HCT116 (cell line): ENCODE results near the gene SULT2B1. TPM values are rescaled to one million over a fixed set of nuclear protein-coding genes. Genes with fewer than 3 reads are reported as not detected.

Source experiments
- ATAC-seq: fragments of 200-7000 bp; cut with Tn5 transposase; 2 replicates; pipeline ENCODE4 v1.9.1; 2020; ENCODE audit warnings: mild to moderate bottlenecking, moderate library complexity
- BruUV-seq: library from RNA; stranded (reverse); fragments of 400-500 nt; replicated peaks from 2 replicates; lab custom pipeline; 2021; lab: Mats Ljungman, UMichigan
- CTCF ChIA-PET: fragments of 300-600 bp; sonication (Branson Sonifier 250); formaldehyde crosslinking; loops from one replicate; lab custom pipeline; 2021; ENCODE audit warnings: antibody characterized with exemption; lab: Charles Lee
- POLR2A ChIA-PET: fragments of 300-600, 350-600 bp; sonication (Branson Sonifier 250); formaldehyde crosslinking; loops from one replicate; lab custom pipeline; 2021; ENCODE audit warnings: antibody characterized with exemption; lab: Charles Lee
- RAD21 ChIA-PET, 2 experiments: fragments of 300-600 bp; sonication (Branson Sonifier 250); formaldehyde crosslinking; loops; one replicate each; lab custom pipeline; 2023; ENCODE audit warnings: low total read pairs in 2 of 2; ENCODE audit not compliant: uncharacterized antibody in 2 of 2, unreplicated experiment in 2 of 2, low non-redundant PET in 1 of 2; lab: Charles Lee
- DNase-seq: peaks from one replicate; pipeline ENCODE4 v3.0.0-alpha.2; 2010; ENCODE audit warnings: low read depth, low spot score
- H2AFZ ChIP-seq: fragments of 200-600 bp; shearing (Covaris generic), sonication (generic); 2 replicates; pipeline ENCODE4 v1.6.1; 2017; ENCODE audit warnings: low read depth, mixed run types, mixed read lengths, antibody characterized with exemption, low read length; ENCODE audit not compliant: poor library complexity, severe bottlenecking
- H3K27ac ChIP-seq: 2 replicates; pipeline ENCODE4 v1.5.1; 2012; ENCODE audit warnings: low read depth, low read length
- H3K27me3 ChIP-seq: fragments of 200-600 bp; sonication (generic); 2 replicates; pipeline ENCODE4 v1.6.1; 2016; ENCODE audit warnings: mixed run types, low read length, mixed read lengths; ENCODE audit not compliant: insufficient read depth
- H3K36me3 ChIP-seq, 2 experiments: fragments of 200-500 bp in 1 of 2; fragments of 200-600 bp in 1 of 2; sonication (Bioruptor generic) in 1 of 2; sonication (generic) in 1 of 2; 2 replicates each; pipeline versions ENCODE4 v1.5.1 to v1.6.1; 2014 to 2016; ENCODE audit warnings: low read length in 2 of 2, inconsistent platforms in 1 of 2, mixed read lengths in 1 of 2, mixed run types in 1 of 2; ENCODE audit not compliant: insufficient read depth in 2 of 2, control insufficient read depth in 1 of 2
- H3K4me1 ChIP-seq, 2 experiments: fragments of 200-600 bp in 1 of 2; sonication (generic) in 1 of 2; 2 replicates each; pipeline versions ENCODE4 v1.5.1 to v1.6.1; 2012 to 2017; ENCODE audit warnings: low read length in 2 of 2, inconsistent platforms in 1 of 2, mild to moderate bottlenecking in 1 of 2, mixed read lengths in 1 of 2, mixed run types in 1 of 2, moderate library complexity in 1 of 2; ENCODE audit not compliant: insufficient read depth in 2 of 2, control insufficient read depth in 1 of 2
- H3K4me2 ChIP-seq: fragments of 200-600 bp; sonication (generic); 2 replicates; pipeline ENCODE4 v1.6.1; 2017; ENCODE audit warnings: mixed run types, low read length, mixed read lengths
- H3K4me3 ChIP-seq, 2 experiments: fragments of 200-600 bp in 1 of 2; sonication (generic) in 1 of 2; replicated peaks in 1 of 2; 2 replicates each; pipeline ENCODE4 v1.5.1; 2011 to 2016; ENCODE audit warnings: low read length in 2 of 2, control low read depth in 1 of 2, low read depth in 1 of 2, mild to moderate bottlenecking in 1 of 2, mixed read lengths in 1 of 2, mixed run types in 1 of 2
- H3K79me2 ChIP-seq: fragments of 200-600 bp; sonication (generic); 2 replicates; pipeline ENCODE4 v1.6.1; 2017; ENCODE audit warnings: mild to moderate bottlenecking, mixed run types, low read length, moderate library complexity, mixed read lengths; ENCODE audit not compliant: insufficient read depth
- H3K9ac ChIP-seq: fragments of 200-600 bp; sonication (generic); 2 replicates; pipeline ENCODE4 v1.6.1; 2016; ENCODE audit warnings: low read length, mixed read lengths
- H3K9me2 ChIP-seq: fragments of 200-600 bp; sonication (generic), shearing (Covaris generic); 2 replicates; pipeline ENCODE4 v1.6.1; 2017; ENCODE audit warnings: mixed run types, mild to moderate bottlenecking, moderate library complexity; ENCODE audit not compliant: insufficient read depth
- H3K9me3 ChIP-seq, 2 experiments: fragments of 200-500 bp in 1 of 2; fragments of 200-600 bp in 1 of 2; sonication (Bioruptor generic) in 1 of 2; sonication (generic) in 1 of 2; 2 replicates each; pipeline ENCODE4 v1.6.1; 2014 to 2017; ENCODE audit warnings: low read length in 2 of 2, mixed read lengths in 2 of 2, inconsistent platforms in 1 of 2, low read depth in 1 of 2, mild to moderate bottlenecking in 1 of 2, mixed run types in 1 of 2, moderate library complexity in 1 of 2; ENCODE audit not compliant: control insufficient read depth in 1 of 2, insufficient read depth in 1 of 2
- H4K20me1 ChIP-seq: fragments of 200-600 bp; sonication (generic), shearing (Covaris generic); 2 replicates; pipeline ENCODE4 v1.6.1; 2017; ENCODE audit warnings: mixed run types, mild to moderate bottlenecking, moderate library complexity; ENCODE audit not compliant: insufficient read depth
- CBX3 ChIP-seq: IDR thresholded peaks from 2 replicates; pipeline ENCODE4 v1.6.1; 2012; ENCODE audit warnings: low read depth
- CEBPB ChIP-seq: IDR thresholded peaks from 2 replicates; pipeline ENCODE4 v1.6.1; 2012; ENCODE audit warnings: low read depth
- ELF1 ChIP-seq: IDR thresholded peaks from 2 replicates; pipeline ENCODE4 v1.6.1; 2012; ENCODE audit warnings: low read depth, borderline replicate concordance
- EZH2 ChIP-seq: fragments of 200-600 bp; sonication (generic); IDR thresholded peaks from 2 replicates; pipeline ENCODE4 v1.6.1; 2017; ENCODE audit warnings: antibody characterized with exemption, mixed run types
- FOSL1 ChIP-seq: IDR thresholded peaks from 2 replicates; pipeline ENCODE4 v1.6.1; 2012; ENCODE audit warnings: low read depth
- JUND ChIP-seq: IDR thresholded peaks from 2 replicates; pipeline ENCODE4 v1.6.1; 2012
- POLR2A ChIP-seq: IDR thresholded peaks from 2 replicates; pipeline ENCODE4 v1.7.0; 2011; ENCODE audit warnings: borderline replicate concordance; ENCODE audit not compliant: insufficient read depth, insufficient read length; ENCODE audit errors: extremely low read depth
- RAD21 ChIP-seq: IDR thresholded peaks from 2 replicates; pipeline ENCODE4 v1.6.1; 2012; ENCODE audit warnings: low read depth, mild to moderate bottlenecking
- SIN3A ChIP-seq: IDR thresholded peaks from 2 replicates; pipeline ENCODE4 v1.6.1; 2012; ENCODE audit warnings: low read depth
- SP1 ChIP-seq: IDR thresholded peaks from 2 replicates; pipeline ENCODE4 v1.6.1; 2012; ENCODE audit warnings: low read depth
- SRF ChIP-seq: IDR thresholded peaks from 2 replicates; pipeline ENCODE4 v1.6.1; 2012; ENCODE audit warnings: low read depth
- TCF7L2 ChIP-seq: IDR thresholded peaks from 2 replicates; pipeline ENCODE4 v1.7.0; 2011; ENCODE audit warnings: borderline replicate concordance, inconsistent platforms; ENCODE audit not compliant: insufficient read depth, insufficient read length; ENCODE audit errors: extremely low read depth
- ZNF274 ChIP-seq: fragments of 200-500 bp; sonication (Bioruptor generic); IDR thresholded peaks from 2 replicates; pipeline ENCODE4 v1.6.1; 2014; ENCODE audit warnings: mild to moderate bottlenecking, low read depth, low read length, inconsistent platforms
- intact Hi-C: fragments of 100-400 bp; cut with micrococcal nuclease; formaldehyde crosslinking; loops from 2 replicates; pipeline ENCODE4 v1.10.0; 2022
- total RNA-seq: library from RNA; stranded (reverse); gene quantifications from one replicate; pipeline ENCODE4 v1.2.1, GENCODE V29; 2021; ENCODE audit not compliant: unreplicated experiment
- TF ChIP-seq, protein P1 (sequence below), 3 experiments: fragments of 200-600 bp in 1 of 3; sonication (generic) in 1 of 3; IDR thresholded peaks in 2 of 3; conservative IDR thresholded peaks in 1 of 3; 2 replicates each; pipeline ENCODE4 v1.5.1; 2012 to 2017; ENCODE audit warnings: low read depth in 2 of 3, low read length in 2 of 3, antibody characterized with exemption in 1 of 3, borderline replicate concordance in 1 of 3, control low read depth in 1 of 3, mild to moderate bottlenecking in 1 of 3, mixed read lengths in 1 of 3, mixed run types in 1 of 3, moderate library complexity in 1 of 3; ENCODE audit not compliant: insufficient read depth in 1 of 3
- TF ChIP-seq, protein P2 (sequence below): IDR thresholded peaks from 2 replicates; pipeline ENCODE4 v1.6.1; 2012
- TF ChIP-seq, protein P3 (sequence below): IDR thresholded peaks from 2 replicates; pipeline ENCODE4 v1.6.1; 2011; ENCODE audit warnings: mild to moderate bottlenecking, low read length, moderate library complexity; ENCODE audit not compliant: insufficient replicate concordance; ENCODE audit errors: extremely low read depth
- TF ChIP-seq, protein P4 (sequence below): IDR thresholded peaks from 2 replicates; pipeline ENCODE4 v1.6.1; 2012
- TF ChIP-seq, protein P5 (sequence below): IDR thresholded peaks from 2 replicates; pipeline ENCODE4 v1.6.1; 2012; ENCODE audit warnings: low read depth

The SULT2B1 gene
- total RNA-seq, 1 experiment from 2014 or later: 4.8 TPM

DNA sequence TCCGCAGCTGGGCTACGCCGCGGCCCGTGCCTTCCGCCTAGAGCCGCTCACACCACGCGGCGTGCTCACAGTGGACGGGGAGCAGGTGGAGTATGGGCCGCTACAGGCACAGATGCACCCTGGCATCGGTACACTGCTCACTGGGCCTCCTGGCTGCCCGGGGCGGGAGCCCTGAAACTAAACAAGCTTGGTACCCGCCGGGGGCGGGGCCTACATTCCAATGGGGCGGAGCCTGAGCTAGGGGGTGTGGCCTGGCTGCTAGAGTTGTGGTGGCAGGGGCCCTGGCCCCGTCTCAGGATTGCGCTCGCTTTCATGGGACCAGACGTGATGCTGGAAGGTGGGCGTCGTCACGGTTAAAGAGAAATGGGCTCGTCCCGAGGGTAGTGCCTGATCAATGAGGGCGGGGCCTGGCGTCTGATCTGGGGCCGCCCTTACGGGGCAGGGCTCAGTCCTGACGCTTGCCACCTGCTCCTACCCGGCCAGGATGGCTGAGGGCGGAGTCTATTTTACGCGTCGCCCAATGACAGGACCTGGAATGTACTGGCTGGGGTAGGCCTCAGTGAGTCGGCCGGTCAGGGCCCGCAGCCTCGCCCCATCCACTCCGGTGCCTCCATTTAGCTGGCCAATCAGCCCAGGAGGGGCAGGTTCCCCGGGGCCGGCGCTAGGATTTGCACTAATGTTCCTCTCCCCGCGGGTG lies 77.8 kb downstream of the SULT2B1 start:
- Histone ChIP-seq H4K20me1 (no peaks in the 10 kb centered on the region), H3K4me2 (peak overlapping the region; percentile 63), H3K9me2 (no peaks in the 10 kb centered on the region), H3K79me2 (peaks cover 19% of the 10 kb centered on the region), H3K9me3 (no peaks in the 10 kb centered on the region), H3K27ac (peak overlapping the region; percentile 57), H2AFZ (no peak overlapping the region), H3K27me3 (no peaks in the 10 kb centered on the region), H3K4me1 (peaks cover 46 to 58% of the 10 kb centered on the region in 2 experiments), H3K9ac (peak overlapping the region; percentile 51; the same call in 1 of the 2 replicates), H3K4me3 (peak overlapping the region; percentile 15 to 32; a peak in 1 of 4 replicates), H3K36me3 (peaks cover 2 to 13% of the 10 kb centered on the region in 2 experiments; a peak in 1 of 4 replicates)
- POLR2A ChIA-PET: interaction anchor here (1.3 to 2.0 kb wide), 5 partner anchors 9 to 21 kb away, joined by 5 to 22 read pairs (median 7); partner anchors contain the start of genes CA11, RPL18 and SPHK2
- BruUV-seq: no TSS peak
- ATAC-seq (peak; percentile 86), DNase-seq (peak; percentile 96)
- intact Hi-C loops: no loop called here
- RAD21 ChIA-PET: interaction anchor here in 1 of 2 experiments (0.9 kb wide), 1 partner anchor 11 kb away, joined by 3 read pairs; the partner anchor contains the start of genes RPL18 and SPHK2
- CTCF ChIA-PET: interaction anchor here (0.6 to 1.0 kb wide), 3 partner anchors 11 to 316 kb away, joined by 3 to 4 read pairs (median 3); partner anchors contain the start of genes RPL18 and SPHK2
- TF ChIP-seq EZH2 (no peak), ELF1 (no peak), SIN3A (no peak), ZNF274 (no peak), RAD21 (no peak), SP1 (no peak), JUND (no peak), CEBPB (no peak), FOSL1 (no peak), CBX3 (no peak), POLR2A (no peak), SRF (no peak), TCF7L2 (peak; percentile 74)
- TF ChIP-seq, protein P1, sequence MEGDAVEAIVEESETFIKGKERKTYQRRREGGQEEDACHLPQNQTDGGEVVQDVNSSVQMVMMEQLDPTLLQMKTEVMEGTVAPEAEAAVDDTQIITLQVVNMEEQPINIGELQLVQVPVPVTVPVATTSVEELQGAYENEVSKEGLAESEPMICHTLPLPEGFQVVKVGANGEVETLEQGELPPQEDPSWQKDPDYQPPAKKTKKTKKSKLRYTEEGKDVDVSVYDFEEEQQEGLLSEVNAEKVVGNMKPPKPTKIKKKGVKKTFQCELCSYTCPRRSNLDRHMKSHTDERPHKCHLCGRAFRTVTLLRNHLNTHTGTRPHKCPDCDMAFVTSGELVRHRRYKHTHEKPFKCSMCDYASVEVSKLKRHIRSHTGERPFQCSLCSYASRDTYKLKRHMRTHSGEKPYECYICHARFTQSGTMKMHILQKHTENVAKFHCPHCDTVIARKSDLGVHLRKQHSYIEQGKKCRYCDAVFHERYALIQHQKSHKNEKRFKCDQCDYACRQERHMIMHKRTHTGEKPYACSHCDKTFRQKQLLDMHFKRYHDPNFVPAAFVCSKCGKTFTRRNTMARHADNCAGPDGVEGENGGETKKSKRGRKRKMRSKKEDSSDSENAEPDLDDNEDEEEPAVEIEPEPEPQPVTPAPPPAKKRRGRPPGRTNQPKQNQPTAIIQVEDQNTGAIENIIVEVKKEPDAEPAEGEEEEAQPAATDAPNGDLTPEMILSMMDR (IDR thresholded peaks at IDR 0.05 in 2 of 3, conservative IDR thresholded peaks at IDR 0.05 in 1 of 3; ENCODE audit: borderline replicate concordance in 1 of 3, insufficient read depth in 1 of 3, low read depth in 2 of 3, low read length in 2 of 3): no peak
- TF ChIP-seq, protein P2, sequence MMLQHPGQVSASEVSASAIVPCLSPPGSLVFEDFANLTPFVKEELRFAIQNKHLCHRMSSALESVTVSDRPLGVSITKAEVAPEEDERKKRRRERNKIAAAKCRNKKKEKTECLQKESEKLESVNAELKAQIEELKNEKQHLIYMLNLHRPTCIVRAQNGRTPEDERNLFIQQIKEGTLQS: no peak
- TF ChIP-seq, protein P3, sequence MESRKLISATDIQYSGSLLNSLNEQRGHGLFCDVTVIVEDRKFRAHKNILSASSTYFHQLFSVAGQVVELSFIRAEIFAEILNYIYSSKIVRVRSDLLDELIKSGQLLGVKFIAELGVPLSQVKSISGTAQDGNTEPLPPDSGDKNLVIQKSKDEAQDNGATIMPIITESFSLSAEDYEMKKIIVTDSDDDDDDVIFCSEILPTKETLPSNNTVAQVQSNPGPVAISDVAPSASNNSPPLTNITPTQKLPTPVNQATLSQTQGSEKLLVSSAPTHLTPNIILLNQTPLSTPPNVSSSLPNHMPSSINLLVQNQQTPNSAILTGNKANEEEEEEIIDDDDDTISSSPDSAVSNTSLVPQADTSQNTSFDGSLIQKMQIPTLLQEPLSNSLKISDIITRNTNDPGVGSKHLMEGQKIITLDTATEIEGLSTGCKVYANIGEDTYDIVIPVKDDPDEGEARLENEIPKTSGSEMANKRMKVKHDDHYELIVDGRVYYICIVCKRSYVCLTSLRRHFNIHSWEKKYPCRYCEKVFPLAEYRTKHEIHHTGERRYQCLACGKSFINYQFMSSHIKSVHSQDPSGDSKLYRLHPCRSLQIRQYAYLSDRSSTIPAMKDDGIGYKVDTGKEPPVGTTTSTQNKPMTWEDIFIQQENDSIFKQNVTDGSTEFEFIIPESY: peak; percentile 75
- TF ChIP-seq, protein P4, sequence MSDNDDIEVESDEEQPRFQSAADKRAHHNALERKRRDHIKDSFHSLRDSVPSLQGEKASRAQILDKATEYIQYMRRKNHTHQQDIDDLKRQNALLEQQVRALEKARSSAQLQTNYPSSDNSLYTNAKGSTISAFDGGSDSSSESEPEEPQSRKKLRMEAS: no peak
- TF ChIP-seq, protein P5, sequence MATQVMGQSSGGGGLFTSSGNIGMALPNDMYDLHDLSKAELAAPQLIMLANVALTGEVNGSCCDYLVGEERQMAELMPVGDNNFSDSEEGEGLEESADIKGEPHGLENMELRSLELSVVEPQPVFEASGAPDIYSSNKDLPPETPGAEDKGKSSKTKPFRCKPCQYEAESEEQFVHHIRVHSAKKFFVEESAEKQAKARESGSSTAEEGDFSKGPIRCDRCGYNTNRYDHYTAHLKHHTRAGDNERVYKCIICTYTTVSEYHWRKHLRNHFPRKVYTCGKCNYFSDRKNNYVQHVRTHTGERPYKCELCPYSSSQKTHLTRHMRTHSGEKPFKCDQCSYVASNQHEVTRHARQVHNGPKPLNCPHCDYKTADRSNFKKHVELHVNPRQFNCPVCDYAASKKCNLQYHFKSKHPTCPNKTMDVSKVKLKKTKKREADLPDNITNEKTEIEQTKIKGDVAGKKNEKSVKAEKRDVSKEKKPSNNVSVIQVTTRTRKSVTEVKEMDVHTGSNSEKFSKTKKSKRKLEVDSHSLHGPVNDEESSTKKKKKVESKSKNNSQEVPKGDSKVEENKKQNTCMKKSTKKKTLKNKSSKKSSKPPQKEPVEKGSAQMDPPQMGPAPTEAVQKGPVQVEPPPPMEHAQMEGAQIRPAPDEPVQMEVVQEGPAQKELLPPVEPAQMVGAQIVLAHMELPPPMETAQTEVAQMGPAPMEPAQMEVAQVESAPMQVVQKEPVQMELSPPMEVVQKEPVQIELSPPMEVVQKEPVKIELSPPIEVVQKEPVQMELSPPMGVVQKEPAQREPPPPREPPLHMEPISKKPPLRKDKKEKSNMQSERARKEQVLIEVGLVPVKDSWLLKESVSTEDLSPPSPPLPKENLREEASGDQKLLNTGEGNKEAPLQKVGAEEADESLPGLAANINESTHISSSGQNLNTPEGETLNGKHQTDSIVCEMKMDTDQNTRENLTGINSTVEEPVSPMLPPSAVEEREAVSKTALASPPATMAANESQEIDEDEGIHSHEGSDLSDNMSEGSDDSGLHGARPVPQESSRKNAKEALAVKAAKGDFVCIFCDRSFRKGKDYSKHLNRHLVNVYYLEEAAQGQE: no peak
